Tibial nerve (tissue), 4 donors: ENCODE results near the gene WFIKKN1. TPM values are rescaled to one million over a fixed set of nuclear protein-coding genes. Genes with fewer than 3 reads are reported as not detected.

Experiments used
- DNase-seq, 2 donors: peaks; one replicate each; pipeline ENCODE4 v3.0.0-alpha.2; 2019; ENCODE audit warnings: low spot score in 2 of 2
- H3K27ac ChIP-seq, 4 donors: fragments of 200-600 bp; sonication (generic) in 3 of 4; one replicate each; pipeline ENCODE4 v1.5.1; 2017 to 2019; ENCODE audit warnings: mild to moderate bottlenecking in 1 of 4
- H3K27me3 ChIP-seq, 2 donors: fragments of 200-600 bp; sonication (generic) in 1 of 2; one replicate each; pipeline versions ENCODE4 v1.5.1 to v1.6.0; 2017 to 2019
- H3K36me3 ChIP-seq, 3 donors: fragments of 200-600 bp; sonication (generic); one replicate each; pipeline ENCODE4 v1.5.1; 2018 to 2019
- H3K4me1 ChIP-seq, 4 donors: fragments of 200-600 bp; sonication (generic) in 3 of 4; one replicate each; pipeline ENCODE4 v1.5.1; 2017 to 2019
- H3K4me3 ChIP-seq, 4 donors: fragments of 200-600 bp; sonication (generic) in 3 of 4; one replicate each; pipeline ENCODE4 v1.5.1; 2017 to 2019; ENCODE audit warnings: mild to moderate bottlenecking in 1 of 4, moderate library complexity in 1 of 4
- H3K9me3 ChIP-seq, 4 donors: fragments of 200-600 bp; sonication (generic) in 3 of 4; one replicate each; pipeline ENCODE4 v1.5.1; 2017 to 2019
- CTCF ChIP-seq, 5 experiments: fragments of 200-600 bp in 3 of 5; fragments of 450-650 bp in 2 of 5; sonication (generic) in 3 of 5; IDR thresholded peaks; one replicate each; pipeline ENCODE4 v1.5.1; 2016 to 2019; ENCODE audit warnings: antibody characterized with exemption in 5 of 5, mild to moderate bottlenecking in 3 of 5, moderate library complexity in 2 of 5
- EP300 ChIP-seq, 2 donors: sonication (generic); formaldehyde crosslinking; IDR thresholded peaks; one replicate each; pipeline ENCODE4 v1.6.1; 2017; ENCODE audit warnings: antibody characterized with exemption in 2 of 2, mild to moderate bottlenecking in 1 of 2
- POLR2A ChIP-seq, 2 donors: fragments of 450-650 bp; IDR thresholded peaks; one replicate each; pipeline ENCODE4 v1.6.1; 2017; ENCODE audit warnings: antibody characterized with exemption in 2 of 2, mild to moderate bottlenecking in 2 of 2, moderate library complexity in 2 of 2
- WGBS, 2 donors: methylation state at CpG; one replicate each; pipeline ENCODE4 v1.1.5; 2018; 5-methylcytosine and 5-hydroxymethylcytosine counted together
- total RNA-seq, 4 donors: library from RNA; depleted of rRNA; stranded (reverse); fragments of >200 nt; gene quantifications; one replicate each; pipeline ENCODE4 v1.1.0, GENCODE V29; 2016

Gene WFIKKN1
- total RNA-seq, 4 donors from 2014 or later: 0.66 to 3.9 (median 1.8) TPM

- 90 to 91% methylated on average over 29 to 49 of the region's 52 CpGs for WGBS, 2 donors
- Histone ChIP-seq H3K27ac (no peak overlapping the region), H3K9me3 (no peaks in the 10 kb centered on the region), H3K36me3 (peaks cover 0 to 60% (median 4%) of the 10 kb centered on the region in 3 donors), H3K4me1 (peaks cover 3 to 45% (median 19%) of the 10 kb centered on the region in 4 donors), H3K27me3 (no peaks in the 10 kb centered on the region), H3K4me3 (no peak overlapping the region)
- DNase-seq: no peak
- TF ChIP-seq EP300 (IDR thresholded peaks at IDR 0.05) (no peak), POLR2A (IDR thresholded peaks at IDR 0.05) (no peak), CTCF (IDR thresholded peaks at IDR 0.05) (no peak)
Observed at GRCh38 chr16:670485-671352, 39.9 kb downstream of the WFIKKN1 start.

GRCh38 chr16:671353-672131, 40.8 kb downstream of the WFIKKN1 start:
- 83 to 89% methylated on average over 26 to 38 of the region's 40 CpGs for WGBS, 2 donors
- H3K27ac ChIP-seq: no peak overlapping the region
- H3K27me3 ChIP-seq: no peaks in the 10 kb centered on the region
- no peak for DNase-seq
- H3K9me3 ChIP-seq: no peaks in the 10 kb centered on the region
- H3K4me3 ChIP-seq: no peak overlapping the region
- TF ChIP-seq CTCF (IDR thresholded peaks at IDR 0.05) (no peak), EP300 (IDR thresholded peaks at IDR 0.05) (no peak), POLR2A (IDR thresholded peaks at IDR 0.05) (no peak)
- H3K4me1 ChIP-seq: peaks cover 3 to 52% (median 22%) of the 10 kb centered on the region in 4 donors
- H3K36me3 ChIP-seq: peaks cover 0 to 60% (median 4%) of the 10 kb centered on the region in 3 donors

- H3K9me3 ChIP-seq: no peaks in the 10 kb centered on the region
- no peak for TF ChIP-seq EP300 (IDR thresholded peaks at IDR 0.05)
- 91 to 93% methylated on average over 14 to 16 of the region's 19 CpGs for WGBS, 2 donors
Observed at GRCh38 chr16:672371-672770, 41.6 kb downstream of the WFIKKN1 start.

GRCh38 chr16:672851-673250, 42.1 kb downstream of the WFIKKN1 start:
- TF ChIP-seq EP300 (IDR thresholded peaks at IDR 0.05) (no peak), POLR2A (IDR thresholded peaks at IDR 0.05) (no peak), CTCF (IDR thresholded peaks at IDR 0.05) (no peak)
- Histone ChIP-seq H3K27me3 (no peaks in the 10 kb centered on the region), H3K36me3 (peaks cover 0 to 60% (median 4%) of the 10 kb centered on the region in 3 donors), H3K9me3 (no peaks in the 10 kb centered on the region), H3K4me1 (peaks cover 3 to 43% (median 16%) of the 10 kb centered on the region in 4 donors), H3K4me3 (no peak overlapping the region), H3K27ac (no peak overlapping the region)
- no peak for DNase-seq
- WGBS, 2 donors: 92 to 97% methylated on average over 15 to 16 of the region's 21 CpGs

More at GRCh38 chr16:672371-672770, 41.6 kb downstream of the WFIKKN1 start:
- peaks cover 3 to 47% (median 20%) of the 10 kb centered on the region in 4 donors for H3K4me1 ChIP-seq
- no peak for DNase-seq
- no peak overlapping the region for H3K27ac ChIP-seq
- H3K4me3 ChIP-seq: no peak overlapping the region
- H3K36me3 ChIP-seq: peaks cover 0 to 60% (median 4%) of the 10 kb centered on the region in 3 donors
- no peaks in the 10 kb centered on the region for H3K27me3 ChIP-seq

- H3K36me3 ChIP-seq: peaks cover 0 to 60% (median 4%) of the 10 kb centered on the region in 3 donors
- no peak overlapping the region for H3K4me3 ChIP-seq
- H3K27ac ChIP-seq: no peak overlapping the region
- H3K27me3 ChIP-seq: no peaks in the 10 kb centered on the region
- WGBS, 2 donors: 86 to 87% methylated on average over 11 to 16 of the region's 18 CpGs
- H3K4me1 ChIP-seq: peaks cover 3 to 41% (median 18%) of the 10 kb centered on the region in 4 donors
- H3K9me3 ChIP-seq: no peaks in the 10 kb centered on the region
- DNase-seq: no peak
- TF ChIP-seq EP300 (IDR thresholded peaks at IDR 0.05) (no peak), CTCF (IDR thresholded peaks at IDR 0.05) (no peak), POLR2A (IDR thresholded peaks at IDR 0.05) (no peak)
Observed at GRCh38 chr16:673399-673991, 42.7 kb downstream of the WFIKKN1 start.
